ENCODE results near the gene NT5DC3.

The NT5DC3 gene

GRCh38 chr12:103757248-103757647, 83.8 kb downstream of the NT5DC3 start:
- H3K4me1 ChIP-seq (ENCODE audit: insufficient read depth, poor library complexity, severe bottlenecking): no peaks in the 10 kb centered on the region
- ATAC-seq (ENCODE audit: low read depth) (no peak), DNase-seq (ENCODE audit: low spot score) (no peak)
- TF ChIP-seq CTCF (IDR thresholded peaks at IDR 0.05; ENCODE audit: poor library complexity, severe bottlenecking): no peak
- H3K4me3 ChIP-seq (ENCODE audit: severe bottlenecking): no peak overlapping the region
- H3K9me3 ChIP-seq (ENCODE audit: severe bottlenecking): no peaks in the 10 kb centered on the region
- no peak overlapping the region for H3K27ac ChIP-seq (ENCODE audit: poor library complexity, severe bottlenecking)
- H3K27me3 ChIP-seq (ENCODE audit: insufficient read depth, poor library complexity, severe bottlenecking): no peaks in the 10 kb centered on the region
- H3K36me3 ChIP-seq (ENCODE audit: low read depth): no peaks in the 10 kb centered on the region

DNA sequence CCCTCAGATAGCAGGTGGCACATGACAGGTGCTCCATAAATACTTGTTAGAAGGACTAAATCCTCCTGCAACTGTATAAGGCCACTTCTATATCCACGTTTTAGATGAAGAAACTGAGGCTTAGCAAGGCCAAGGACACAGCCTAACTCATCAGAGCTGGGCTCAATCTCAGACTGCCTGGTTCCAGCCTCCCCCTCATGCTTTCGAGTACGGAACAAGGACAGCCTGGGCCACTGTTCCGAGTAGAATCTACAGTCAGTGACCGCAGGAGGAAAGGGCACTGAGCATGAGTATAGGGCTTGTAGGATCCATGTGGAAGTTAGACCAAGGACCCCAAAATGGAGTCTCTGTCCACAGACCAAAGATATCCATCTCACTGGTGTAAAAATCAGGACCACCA, 84.6 kb downstream of the NT5DC3 start:
- TF ChIP-seq CTCF (IDR thresholded peaks at IDR 0.05; ENCODE audit: poor library complexity, severe bottlenecking): no peak
- DNase-seq (ENCODE audit: low spot score) (no peak), ATAC-seq (ENCODE audit: low read depth) (no peak)
- H3K36me3 ChIP-seq (ENCODE audit: low read depth): no peaks in the 10 kb centered on the region
- H3K27me3 ChIP-seq (ENCODE audit: insufficient read depth, poor library complexity, severe bottlenecking): no peaks in the 10 kb centered on the region
- no peak overlapping the region for H3K27ac ChIP-seq (ENCODE audit: poor library complexity, severe bottlenecking)
- no peaks in the 10 kb centered on the region for H3K4me1 ChIP-seq (ENCODE audit: insufficient read depth, poor library complexity, severe bottlenecking)
- no peaks in the 10 kb centered on the region for H3K9me3 ChIP-seq (ENCODE audit: severe bottlenecking)
- no peak overlapping the region for H3K4me3 ChIP-seq (ENCODE audit: severe bottlenecking)

GRCh38 chr12:103755425-103755824, 85.6 kb downstream of the NT5DC3 start:
- ATAC-seq (ENCODE audit: low read depth) (no peak), DNase-seq (ENCODE audit: low spot score) (no peak)
- no peaks in the 10 kb centered on the region for H3K9me3 ChIP-seq (ENCODE audit: severe bottlenecking)
- H3K27ac ChIP-seq (ENCODE audit: poor library complexity, severe bottlenecking): no peak overlapping the region
- no peak overlapping the region for H3K4me3 ChIP-seq (ENCODE audit: severe bottlenecking)
- TF ChIP-seq CTCF (IDR thresholded peaks at IDR 0.05; ENCODE audit: poor library complexity, severe bottlenecking): no peak
- no peaks in the 10 kb centered on the region for H3K4me1 ChIP-seq (ENCODE audit: insufficient read depth, poor library complexity, severe bottlenecking)
- no peaks in the 10 kb centered on the region for H3K36me3 ChIP-seq (ENCODE audit: low read depth)
- H3K27me3 ChIP-seq (ENCODE audit: insufficient read depth, poor library complexity, severe bottlenecking): no peaks in the 10 kb centered on the region

DNA sequence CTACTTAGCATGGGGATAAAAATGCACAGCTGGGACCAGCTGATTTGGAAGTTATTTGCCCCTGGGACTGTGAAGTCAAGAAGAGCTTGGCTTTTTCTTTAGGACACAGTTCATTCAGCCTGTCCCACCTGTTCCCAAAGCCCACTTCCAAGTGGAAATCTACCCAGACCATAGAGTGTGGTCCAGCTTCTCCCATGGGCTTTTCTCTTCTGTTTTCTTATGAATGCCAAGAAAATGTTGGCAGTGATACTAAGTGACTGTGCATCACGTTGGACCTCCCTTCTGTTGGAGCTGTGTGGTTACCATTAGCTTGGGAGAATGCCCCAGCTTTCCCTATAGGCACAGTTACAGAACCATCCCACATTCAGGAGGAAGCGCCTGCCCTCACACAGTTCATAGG, 89.4 kb downstream of the NT5DC3 start:
- no peaks in the 10 kb centered on the region for H3K4me1 ChIP-seq (ENCODE audit: insufficient read depth, poor library complexity, severe bottlenecking)
- no peaks in the 10 kb centered on the region for H3K9me3 ChIP-seq (ENCODE audit: severe bottlenecking)
- no peaks in the 10 kb centered on the region for H3K36me3 ChIP-seq (ENCODE audit: low read depth)
- DNase-seq (ENCODE audit: low spot score) (no peak), ATAC-seq (ENCODE audit: low read depth) (no peak)
- no peak overlapping the region for H3K27ac ChIP-seq (ENCODE audit: poor library complexity, severe bottlenecking)
- H3K4me3 ChIP-seq (ENCODE audit: severe bottlenecking): no peak overlapping the region
- no peak for TF ChIP-seq CTCF (IDR thresholded peaks at IDR 0.05; ENCODE audit: poor library complexity, severe bottlenecking)
- H3K27me3 ChIP-seq (ENCODE audit: insufficient read depth, poor library complexity, severe bottlenecking): no peaks in the 10 kb centered on the region

DNA sequence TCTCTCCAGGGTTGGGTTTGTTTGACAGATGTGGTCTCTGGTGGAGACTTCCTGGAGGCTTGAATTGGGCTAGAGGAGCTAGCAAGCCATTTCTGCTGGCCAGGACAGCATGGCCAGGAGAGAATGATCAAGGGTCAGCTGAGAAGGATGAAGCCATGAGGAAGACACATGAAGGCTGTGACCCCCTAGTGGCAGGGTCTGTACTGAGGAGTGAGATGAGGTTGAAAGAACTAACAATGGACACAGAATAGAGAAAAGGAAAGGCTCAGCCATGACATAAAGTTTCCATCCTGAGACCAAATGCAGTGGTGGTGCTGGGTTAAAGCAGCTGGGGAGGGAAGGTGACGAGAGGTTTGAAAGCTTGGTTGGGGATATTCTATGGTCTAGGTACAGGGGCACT, 89.9 kb downstream of the NT5DC3 start:
- Histone ChIP-seq H3K27ac (ENCODE audit: poor library complexity, severe bottlenecking) (no peak overlapping the region), H3K4me1 (ENCODE audit: insufficient read depth, poor library complexity, severe bottlenecking) (no peaks in the 10 kb centered on the region), H3K36me3 (ENCODE audit: low read depth) (no peaks in the 10 kb centered on the region), H3K27me3 (ENCODE audit: insufficient read depth, poor library complexity, severe bottlenecking) (no peaks in the 10 kb centered on the region), H3K4me3 (ENCODE audit: severe bottlenecking) (no peak overlapping the region), H3K9me3 (ENCODE audit: severe bottlenecking) (no peaks in the 10 kb centered on the region)
- no peak for TF ChIP-seq CTCF (IDR thresholded peaks at IDR 0.05; ENCODE audit: poor library complexity, severe bottlenecking)
- ATAC-seq (ENCODE audit: low read depth): no peak
- DNase-seq (ENCODE audit: low spot score): no peak

All from RWPE2 (cell line).